NCI-H82 treated with DMSO at 0.1 percent for 48 hours (cell line): ENCODE measurements around the gene UBTD1.
"Not testable (repeated sequence)": the region's sequence is repeated elsewhere in the genome, so short reads cannot be mapped to it uniquely, and the experiment has no call there.

Experiments used
- DNase-seq: peaks from one replicate; lab custom pipeline; 2025; ENCODE audit not compliant: unreplicated experiment; lab: John Stamatoyannopoulos, UW

The UBTD1 gene

GRCh38 chr10:97537186-97537869 lies 38.6 kb downstream of the UBTD1 start:
- DNase-seq, result no peak

GRCh38 chr10:97538411-97538810 lies 39.7 kb downstream of the UBTD1 start:
- no peak for DNase-seq

- no peak for DNase-seq
Measured at GRCh38 chr10:97538839-97539238, 40.1 kb downstream of the UBTD1 start.

GRCh38 chr10:97539523-97540200 lies 40.9 kb downstream of the UBTD1 start:
- DNase-seq, result no peak

- DNase-seq, result no peak
Measured at GRCh38 chr10:97540669-97541500, 42.2 kb downstream of the UBTD1 start.

GRCh38 chr10:97542169-97543024 lies 43.7 kb downstream of the UBTD1 start:
- peak; percentile 18 for DNase-seq

- no peak for DNase-seq
Measured at GRCh38 chr10:97543025-97543546, 44.4 kb downstream of the UBTD1 start.

GRCh38 chr10:97546456-97547270 lies 47.9 kb downstream of the UBTD1 start:
- no peak for DNase-seq

GRCh38 chr10:97547271-97547600 lies 48.5 kb downstream of the UBTD1 start:
- no peak for DNase-seq

GRCh38 chr10:97547962-97548361 lies 49.2 kb downstream of the UBTD1 start:
- no peak for DNase-seq

GRCh38 chr10:97548828-97549455 lies 50.2 kb downstream of the UBTD1 start:
- DNase-seq, result no peak

GRCh38 chr10:97549587-97550322 lies 51.0 kb downstream of the UBTD1 start:
- no peak for DNase-seq

GRCh38 chr10:97550336-97551149 lies 51.8 kb downstream of the UBTD1 start:
- no peak for DNase-seq

- DNase-seq, result no peak
Measured at GRCh38 chr10:97551271-97551670, 52.5 kb downstream of the UBTD1 start.

GRCh38 chr10:97553575-97554031 lies 54.9 kb downstream of the UBTD1 start:
- DNase-seq, result peak; percentile 31

- DNase-seq, result not testable (repeated sequence)
Measured at GRCh38 chr10:97554336-97554735, 55.6 kb downstream of the UBTD1 start.

GRCh38 chr10:97555541-97555940 lies 56.8 kb downstream of the UBTD1 start:
- DNase-seq, result not testable (repeated sequence)
